NCI-H1436 (cell line): Measurements from ENCODE around the gene MCF2L2.
"Not testable (repeated sequence)": the region's sequence is repeated elsewhere in the genome, so short reads cannot be mapped to it uniquely, and the experiment has no call there.

Experiments
- DNase-seq: peaks from one replicate; lab custom pipeline; 2025; lab: John Stamatoyannopoulos, UW

MCF2L2 gene

DNA sequence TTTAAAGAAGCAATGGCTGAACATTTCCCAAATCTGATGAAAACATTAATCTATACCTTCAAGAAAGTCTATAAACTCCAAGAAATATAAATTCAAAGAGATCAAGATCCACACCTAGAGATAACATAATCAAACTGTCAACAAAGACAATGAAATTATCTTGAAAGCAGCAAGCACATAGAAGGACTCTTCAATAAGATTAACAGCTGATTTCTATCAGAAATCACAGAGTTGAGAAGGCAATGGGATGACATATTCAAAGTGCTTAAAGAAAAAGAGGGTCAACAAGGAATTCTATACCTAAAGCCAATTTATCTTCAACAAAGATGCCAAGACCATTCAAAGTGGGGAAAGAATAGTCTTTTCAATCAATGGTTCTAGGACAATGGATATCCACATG, 224.7 kb downstream of the MCF2L2 start:
- DNase-seq: no peak

DNA sequence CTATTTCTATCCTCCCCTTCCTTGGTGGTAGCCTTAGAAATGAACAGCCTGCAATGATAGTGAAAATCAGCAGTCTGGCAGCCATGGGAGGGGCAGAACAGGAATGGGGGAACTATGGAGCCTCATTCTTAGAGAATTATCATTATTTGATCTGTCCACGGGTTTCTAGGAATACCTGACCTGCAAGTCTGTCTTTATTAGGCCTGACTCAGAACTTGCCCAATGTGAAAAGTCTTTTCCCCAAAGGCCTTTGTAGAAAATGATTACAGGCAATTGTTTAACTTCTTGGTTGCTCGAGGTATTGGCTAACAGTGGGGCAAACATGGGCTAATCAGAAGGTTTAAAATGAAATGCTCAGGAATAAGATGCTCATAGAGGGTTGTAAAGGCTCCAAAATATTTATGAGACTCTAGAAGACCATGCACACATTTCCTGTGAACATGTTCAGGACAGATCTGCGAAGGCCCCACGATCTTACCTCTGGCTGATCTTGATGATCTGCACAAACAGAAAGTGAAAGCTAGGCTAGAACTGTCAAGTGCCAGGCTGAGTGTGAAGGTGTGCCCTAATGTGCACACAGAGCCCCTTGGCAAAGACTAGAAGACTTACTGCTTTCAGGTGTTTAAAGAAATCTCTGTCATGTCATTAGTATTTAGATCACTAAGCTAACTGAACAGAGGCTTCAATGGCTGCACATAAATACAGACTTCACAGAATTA, 226.3 kb downstream of the MCF2L2 start:
- no peak for DNase-seq

DNA sequence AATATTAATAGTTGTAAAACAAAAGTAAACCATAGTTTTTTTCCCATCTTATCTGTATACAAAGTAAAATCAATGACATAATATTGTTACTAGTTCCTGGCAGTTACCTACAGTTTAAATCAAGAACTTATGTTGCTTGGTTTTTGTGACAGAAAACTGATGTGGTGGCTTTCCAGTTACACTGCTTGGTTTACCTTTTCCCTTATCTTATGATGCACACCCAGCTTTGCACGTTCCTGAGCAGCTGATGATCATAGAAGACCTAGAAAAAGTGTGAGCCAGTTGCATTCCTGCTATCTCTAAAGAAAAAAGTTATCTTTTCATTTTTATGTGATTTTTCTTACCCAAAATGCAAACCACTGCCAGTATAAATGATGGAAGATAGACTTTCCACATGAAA, 229.5 kb downstream of the MCF2L2 start:
- DNase-seq: no peak

DNA sequence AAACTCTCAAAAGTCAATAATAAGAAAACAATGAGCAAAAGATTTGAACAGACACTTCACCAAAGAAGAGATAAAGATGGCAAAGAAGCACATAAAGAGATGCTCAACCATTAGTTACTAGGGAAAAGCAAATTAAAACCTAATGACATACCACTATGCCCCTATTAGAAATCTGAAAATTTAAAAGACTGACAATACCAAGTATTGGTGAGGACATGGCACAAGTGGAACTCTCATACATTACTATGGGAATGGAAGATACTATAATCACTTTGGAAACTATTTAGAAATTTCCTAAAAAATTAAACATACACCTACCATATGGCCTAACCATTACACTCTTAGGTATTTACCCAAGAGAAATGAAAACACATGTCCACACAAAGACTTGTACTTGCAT, 230.7 kb downstream of the MCF2L2 start:
- no peak for DNase-seq

DNA sequence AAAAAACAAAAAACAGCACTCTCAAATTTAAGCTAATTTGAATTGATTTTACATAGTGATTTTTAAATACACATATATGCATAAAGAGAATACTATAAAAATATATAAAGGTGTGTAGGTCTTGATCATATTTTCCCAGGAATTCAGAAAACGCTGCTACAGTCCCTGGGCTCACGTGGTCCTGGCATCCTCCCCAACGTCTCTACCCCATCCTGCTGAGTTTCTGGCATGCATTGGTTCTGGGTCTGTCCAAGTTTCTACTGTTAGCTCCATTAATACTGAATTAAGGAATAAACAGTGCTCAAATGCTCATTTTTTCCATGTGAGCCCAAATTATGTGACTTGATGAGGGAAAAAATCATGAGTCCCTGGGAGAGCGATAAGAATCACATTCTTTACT, 233.2 kb downstream of the MCF2L2 start:
- no peak for DNase-seq

DNA sequence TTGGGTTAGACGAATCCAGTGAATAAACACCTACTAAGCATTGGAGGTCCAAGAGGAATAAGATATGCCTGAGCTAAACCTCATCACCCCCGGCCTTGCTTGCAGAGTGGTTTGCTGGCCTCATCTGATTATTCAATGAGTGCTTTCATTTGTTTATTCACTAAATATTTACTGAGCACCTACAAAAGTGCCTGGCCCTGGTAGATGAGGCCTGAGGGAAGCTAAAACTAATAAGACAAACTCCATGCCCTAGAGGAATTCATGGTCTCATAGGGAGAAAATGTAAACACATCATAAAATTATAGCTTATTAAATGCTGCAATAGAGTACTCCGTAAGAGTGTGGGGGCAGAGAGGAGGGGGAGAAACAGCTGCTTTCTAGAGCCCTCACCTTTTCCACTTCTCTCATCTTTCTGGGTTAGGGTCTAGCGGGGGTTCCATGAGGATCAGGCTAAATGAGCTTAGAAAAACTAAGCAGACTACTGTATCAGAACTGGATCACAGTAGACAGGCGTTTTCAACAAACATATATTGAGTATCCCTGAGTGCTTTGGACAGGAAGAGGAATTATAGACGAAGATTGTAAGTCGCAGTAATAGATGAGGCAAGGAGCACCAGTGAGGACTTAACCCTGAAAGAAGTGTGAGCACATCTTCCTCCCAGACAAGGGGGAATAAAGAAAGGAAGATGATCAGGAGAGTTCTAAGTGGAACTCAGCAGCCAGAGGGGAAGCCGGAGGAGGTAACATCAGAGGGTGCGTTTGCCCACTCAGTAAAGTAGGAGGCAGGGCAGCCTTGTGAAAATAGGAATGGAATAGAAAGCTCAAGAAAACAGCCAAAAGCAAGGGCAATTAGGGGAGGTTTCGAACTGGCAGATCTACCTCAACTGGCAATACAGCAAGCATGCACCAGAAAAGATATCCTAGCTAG, 234.4 kb downstream of the MCF2L2 start:
- DNase-seq: peak; percentile 74

DNA sequence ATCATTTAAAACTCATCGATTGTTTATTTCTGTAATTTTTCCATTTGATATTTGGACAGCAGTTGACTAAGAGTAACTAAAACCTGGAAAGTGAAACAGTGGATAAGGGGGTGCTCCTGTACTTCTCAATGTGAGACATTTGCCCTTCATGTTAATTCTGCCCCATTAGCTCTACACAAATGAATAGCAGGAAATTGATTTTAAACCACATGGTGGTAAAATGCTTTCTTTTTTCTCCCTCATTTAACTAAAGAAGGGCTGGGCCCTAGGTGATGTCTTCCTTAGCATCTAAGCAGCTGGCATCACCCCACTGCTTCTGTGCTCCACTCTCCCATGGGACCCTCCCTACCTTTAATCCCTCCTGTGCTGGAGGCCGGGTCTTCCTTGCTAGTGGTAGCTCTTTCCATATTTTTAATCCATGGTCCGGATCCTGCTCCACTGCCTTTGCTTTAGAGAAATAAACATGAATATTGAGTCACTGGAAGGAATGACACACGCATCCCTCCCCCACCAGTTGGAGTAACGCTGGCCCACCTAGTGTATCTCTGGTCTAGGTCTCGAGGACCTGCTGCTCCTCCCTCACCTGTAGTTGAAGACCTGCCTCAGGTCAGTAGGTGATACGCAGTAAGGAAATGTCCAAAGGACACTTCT, 235.6 kb downstream of the MCF2L2 start:
- no peak for DNase-seq

DNA sequence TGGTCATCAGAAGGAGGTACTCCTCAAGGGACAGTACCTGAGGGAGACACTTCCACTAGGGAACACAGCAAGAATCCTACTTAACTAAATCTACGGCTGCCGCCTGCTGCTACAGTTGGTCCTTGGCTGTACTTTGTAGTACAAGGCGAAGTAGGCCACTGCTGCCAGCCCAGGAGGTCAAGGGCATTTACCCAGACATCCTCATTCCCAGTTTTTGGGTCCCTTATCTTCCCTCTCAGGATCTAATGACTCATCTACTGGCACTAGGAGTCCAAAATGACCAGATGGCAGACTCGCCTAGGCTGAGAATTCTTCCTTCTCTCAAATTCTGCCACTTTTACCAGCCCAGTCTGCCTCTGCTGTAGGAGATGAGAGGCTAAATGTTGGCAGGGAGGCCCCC, 238.8 kb downstream of the MCF2L2 start:
- no peak for DNase-seq

DNA sequence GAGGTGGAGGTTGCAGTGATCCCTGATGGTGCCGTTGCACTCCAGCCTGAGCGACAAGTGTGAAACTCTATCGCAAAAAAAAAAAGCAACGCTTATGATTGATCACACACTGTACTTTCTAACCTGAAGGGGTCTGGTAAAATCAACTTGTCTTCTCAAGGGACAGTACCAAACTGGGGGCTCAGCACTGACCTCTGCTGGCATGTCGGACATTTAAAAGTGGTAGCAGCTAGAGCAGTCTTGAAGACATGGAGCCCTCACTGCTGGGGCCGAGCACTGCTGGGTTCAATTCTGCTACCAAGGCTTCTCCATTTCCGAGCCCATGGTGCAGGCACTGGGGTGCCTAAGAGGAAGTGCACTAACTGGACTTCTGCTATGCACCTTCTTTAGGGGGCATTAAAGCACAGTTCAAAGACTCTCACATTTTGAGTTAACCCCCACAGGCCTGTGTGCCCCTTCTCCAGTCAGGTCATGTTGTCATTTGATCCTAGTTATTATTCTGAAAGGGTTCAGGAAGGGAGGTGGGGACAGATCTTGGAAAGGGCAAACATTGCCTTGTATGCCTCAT, 239.4 kb downstream of the MCF2L2 start:
- DNase-seq: peak; percentile 19

DNA sequence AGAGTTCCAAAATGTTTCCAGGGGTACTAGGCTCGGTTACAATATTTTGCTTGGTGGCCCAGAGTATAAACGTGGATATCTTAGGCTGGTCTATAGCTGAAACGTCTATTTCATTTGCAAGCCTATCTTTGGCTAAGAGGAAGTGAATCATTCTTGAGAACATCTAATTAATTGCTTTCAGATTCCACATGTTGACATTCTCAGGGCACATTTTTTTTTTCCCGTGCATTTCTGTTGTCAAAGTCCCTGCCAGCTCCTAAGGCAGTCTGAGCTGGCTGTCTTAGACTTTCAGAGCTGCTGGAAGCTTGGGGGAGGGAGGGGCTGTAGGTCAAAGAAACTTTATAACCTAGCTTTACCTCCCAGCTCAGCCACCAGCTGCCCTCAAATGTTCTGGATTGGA, 242.7 kb downstream of the MCF2L2 start:
- no peak for DNase-seq

DNA sequence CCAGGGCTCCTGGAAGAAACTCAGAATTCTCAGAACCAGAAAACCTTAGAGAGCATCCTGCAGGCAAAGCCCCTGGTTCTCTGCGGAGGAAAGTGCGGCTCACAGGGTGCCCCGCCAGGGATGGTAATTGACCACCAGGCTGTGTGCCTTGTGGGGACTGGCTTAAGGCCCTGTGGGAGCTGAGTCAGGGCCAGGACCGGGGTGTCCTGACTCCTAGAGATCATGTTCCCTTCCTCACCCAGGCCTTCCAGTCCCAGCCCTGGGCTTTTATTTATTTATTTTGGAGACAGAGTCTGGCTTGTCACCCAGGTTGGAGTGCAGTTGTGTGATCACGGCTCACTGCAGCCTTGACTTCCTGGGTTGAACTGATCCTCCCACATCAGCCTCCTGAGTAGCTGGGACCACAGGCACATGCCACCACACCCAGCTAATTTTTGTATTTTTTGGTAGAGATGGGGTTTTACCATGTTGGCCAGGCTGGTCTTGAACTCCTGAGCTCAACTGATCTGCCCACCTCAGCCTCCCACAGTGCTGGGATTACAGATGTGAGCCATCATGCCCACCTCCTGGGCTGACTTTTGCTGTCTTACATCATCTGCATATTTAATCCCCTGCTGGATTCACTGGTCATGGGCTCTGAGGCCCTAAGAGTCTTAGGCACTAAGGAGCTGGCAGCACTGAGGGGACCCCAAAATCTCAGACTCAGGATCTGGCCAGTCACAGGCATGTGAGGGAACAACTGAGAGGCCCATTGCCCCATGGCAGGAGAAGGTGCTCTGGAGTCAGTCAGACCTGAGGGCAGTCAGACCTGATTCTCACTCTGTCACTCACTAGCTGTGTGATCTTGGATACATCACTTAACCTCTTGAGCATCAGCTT, 245.4 kb downstream of the MCF2L2 start:
- DNase-seq: no peak

DNA sequence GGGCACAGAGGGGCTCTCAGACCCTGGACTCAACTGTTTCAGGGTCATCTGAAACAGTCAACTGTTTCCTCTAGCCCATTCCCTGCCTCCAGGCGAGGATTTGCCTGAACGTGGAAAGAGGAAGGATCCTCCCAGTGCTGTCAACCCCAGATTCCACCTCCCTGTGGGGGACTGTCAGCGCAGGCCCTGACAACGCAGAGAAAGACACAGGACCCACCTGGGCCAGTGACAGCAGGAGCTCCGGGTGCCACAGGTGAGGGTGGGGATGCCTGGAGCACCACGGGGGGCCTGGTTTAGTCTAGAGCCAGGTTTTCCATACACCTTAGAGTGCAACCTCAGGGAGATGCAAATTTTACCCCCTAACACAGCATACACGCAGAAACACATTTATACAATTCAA, 246.3 kb downstream of the MCF2L2 start:
- no peak for DNase-seq

DNA sequence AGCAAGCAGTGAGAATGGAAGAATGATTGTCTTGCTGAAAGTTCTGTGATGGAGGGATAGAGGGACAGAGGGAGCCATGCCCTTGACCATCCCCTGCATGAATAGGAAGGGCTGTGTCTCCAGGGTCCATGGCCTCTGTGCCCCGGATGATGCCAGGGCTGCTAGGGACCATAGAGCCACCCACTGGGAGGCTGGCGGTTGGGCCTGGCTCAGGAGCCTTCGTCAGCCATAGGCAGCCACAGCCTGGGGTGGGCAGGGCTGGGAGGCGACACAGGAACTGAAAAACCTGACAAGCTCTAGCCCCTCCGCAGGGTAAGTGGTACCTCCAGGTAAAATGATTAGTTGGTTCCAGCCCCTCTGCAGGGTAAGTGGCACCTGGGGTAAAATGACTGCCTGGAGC, 246.8 kb downstream of the MCF2L2 start:
- peak; percentile 49 for DNase-seq

DNA sequence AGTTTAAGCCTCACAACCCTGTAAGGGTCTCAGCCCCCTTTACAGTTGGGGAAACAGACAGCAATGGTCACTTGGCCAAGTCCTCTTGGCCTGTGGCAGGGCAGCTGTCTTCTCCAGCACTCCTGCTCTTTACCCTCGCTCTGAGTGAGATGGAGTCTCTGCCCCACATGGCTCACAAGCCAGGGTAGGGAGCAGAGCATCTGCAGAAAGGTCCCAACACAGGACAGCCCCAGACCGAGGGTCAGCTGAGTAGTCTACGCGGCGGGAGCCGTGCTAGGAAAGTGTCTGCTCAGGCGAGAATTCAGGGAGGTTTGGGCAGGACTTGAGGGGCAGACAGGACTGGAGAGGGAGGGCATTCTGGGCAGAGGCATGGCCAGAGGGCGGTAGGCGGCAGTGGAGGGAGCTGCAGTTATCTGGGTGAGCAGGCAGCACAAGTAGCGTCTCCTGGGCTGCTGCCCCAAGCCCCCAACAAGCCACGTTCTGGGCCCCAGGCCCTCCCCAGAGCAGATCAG, 247.6 kb downstream of the MCF2L2 start:
- DNase-seq: no peak

DNA sequence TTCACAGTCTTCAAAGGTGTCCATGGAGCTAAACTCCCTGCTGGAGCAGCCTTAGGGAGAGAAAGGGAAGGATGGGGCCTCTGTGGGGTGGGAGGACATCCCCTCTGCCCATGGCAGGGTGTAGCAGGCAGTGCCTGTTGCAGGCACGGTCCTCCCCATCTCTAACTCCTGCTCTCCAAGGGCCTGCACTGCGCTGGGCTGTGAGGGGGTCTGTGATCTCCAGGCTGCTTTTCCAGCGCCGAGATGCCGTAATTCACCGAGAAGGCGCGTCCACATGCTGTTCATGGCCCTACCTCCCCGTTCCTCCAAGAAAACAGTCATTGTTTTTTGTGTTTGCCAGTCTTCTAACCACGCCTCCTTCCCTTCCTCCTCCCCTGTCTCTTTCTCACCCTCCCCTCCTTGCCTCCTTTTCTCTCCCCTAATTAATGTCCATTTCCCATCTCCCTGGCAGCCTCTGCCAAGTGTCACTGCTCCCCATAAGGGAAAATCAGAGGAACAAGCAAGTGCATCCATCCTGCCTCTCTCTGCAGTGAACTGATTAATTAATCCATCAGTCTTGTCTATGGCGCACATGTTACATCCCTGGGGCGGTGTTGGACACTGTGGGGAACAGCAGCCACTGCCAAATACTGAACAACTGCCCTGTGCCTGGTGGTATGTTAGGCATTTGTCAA, 248.2 kb downstream of the MCF2L2 start:
- DNase-seq: no peak

DNA sequence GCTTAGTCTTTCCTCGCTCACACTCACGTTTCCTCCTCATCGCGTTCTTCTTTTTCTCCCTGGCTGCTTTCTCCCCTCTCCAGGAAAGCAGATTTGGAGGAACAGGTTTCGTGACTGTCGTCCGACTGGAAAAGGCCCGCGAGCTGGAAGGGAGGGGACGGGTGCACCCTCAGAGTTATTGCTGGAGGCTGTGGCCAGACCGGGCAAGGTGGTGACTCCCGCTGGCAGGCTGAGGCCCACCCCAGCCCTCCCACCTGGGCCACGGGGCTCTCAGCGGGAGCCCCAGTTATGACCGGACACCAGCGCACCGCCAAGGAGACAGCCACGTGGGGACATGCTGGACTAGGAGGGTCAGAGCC, 248.9 kb downstream of the MCF2L2 start:
- DNase-seq: not testable (repeated sequence)

DNA sequence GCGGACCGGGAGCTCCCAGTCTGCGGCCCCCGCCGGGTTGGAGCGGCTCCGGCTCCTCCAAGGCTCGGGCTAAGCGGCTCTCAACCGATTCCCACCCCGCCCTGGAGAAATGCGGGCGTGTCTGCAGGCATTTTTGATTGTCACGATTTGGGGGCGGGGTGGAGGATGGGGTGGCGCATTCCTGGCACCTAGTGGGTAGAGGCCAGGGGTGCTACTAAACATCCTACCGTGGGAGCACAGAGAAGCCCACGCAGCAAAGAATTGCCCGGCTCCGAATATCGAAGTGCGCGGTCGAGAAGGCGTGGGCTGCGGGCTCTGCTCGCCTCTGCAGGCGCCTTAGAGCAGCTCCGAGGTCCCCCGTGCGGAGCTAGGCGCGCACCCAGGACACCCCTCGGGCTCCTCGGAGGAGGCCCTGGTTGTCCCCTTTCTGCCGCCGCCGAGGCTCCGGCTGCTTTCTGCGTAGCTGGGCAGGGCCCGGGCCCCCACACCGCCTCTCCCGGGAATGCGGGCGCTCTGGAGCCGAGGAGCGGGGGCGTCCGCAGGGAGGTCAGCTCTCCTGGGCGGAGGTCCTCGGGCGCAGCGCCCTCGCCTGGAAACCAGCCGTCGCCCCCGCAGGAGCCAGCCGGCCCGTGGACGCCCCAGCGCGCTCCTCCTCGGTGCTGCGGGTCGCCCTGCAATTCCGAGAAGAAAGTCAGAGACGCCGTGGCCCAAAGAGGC, 249.4 kb downstream of the MCF2L2 start:
- no peak for DNase-seq

DNA sequence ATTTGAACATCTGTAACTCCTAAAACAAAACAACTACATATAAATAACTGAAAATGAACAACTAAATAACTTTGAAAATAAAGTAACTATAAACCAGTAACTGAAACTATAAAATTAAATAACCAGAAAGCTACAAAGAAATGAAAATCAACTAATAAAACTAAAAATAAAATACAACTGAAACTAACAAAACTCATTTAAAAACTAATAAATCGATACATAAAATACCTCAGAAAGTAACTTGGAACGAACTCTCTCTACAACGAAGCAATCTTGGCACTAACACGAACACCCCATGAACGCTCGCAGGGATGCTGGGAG, 249.9 kb downstream of the MCF2L2 start:
- DNase-seq: no peak

DNA sequence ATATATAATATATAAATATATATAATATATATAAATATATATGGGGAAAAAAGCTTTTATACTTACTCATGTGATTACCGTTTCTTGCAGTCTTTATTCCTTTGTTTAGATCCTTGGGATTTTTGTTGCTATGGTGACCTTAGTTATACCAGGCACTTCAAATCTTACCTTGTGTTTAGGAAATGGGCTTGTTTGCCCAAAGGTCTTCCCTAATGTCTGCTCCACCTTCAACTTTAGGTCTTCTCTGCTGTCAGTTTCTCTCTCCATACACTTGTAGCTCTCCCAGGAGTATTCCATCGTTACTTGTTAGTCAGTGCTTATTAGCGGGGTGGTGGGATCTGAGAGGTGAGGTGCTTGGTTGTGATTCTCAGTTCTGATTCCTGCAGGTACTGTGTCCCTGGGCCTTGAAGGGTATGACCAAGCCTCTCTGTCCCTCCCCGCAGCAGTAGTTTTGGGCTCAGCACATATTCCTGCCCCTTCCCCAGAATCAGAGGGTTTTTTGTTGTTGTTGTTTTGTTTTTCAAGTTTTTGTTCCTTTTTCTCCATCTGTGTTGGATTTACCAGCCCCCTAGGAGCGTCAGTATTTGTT, 256.3 kb downstream of the MCF2L2 start:
- DNase-seq: no peak

DNA sequence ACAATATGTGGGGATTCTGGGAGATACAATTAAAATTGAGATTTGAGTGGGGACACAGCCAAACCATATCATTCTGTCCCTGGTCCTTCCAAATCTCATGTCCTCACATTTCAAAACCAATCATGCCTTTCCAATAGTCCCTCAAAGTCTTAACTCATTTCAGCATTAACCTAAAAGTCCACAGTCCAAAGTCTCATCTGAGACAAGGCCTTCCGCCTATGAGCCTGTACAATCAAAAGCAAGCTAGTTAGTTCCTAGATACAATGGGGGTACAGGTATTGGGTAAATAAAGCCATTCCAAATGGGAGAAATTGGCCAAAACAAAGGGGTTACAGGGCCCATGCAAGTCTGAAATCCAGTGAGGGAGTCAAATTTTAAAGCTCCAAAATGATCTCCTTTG, 260.4 kb downstream of the MCF2L2 start:
- DNase-seq: not testable (repeated sequence)
